Measurements from ENCODE around the gene IL1RAPL1.

- TF ChIP-seq CTCF (conservative IDR thresholded peaks at IDR 0.05 in 1 of 2, IDR thresholded peaks at IDR 0.05 in 1 of 2; ENCODE audit: extremely low read depth in 1 of 2, insufficient read depth in 1 of 2, low read depth in 1 of 2, low read length in 2 of 2) (no peak), EZH2 (IDR thresholded peaks at IDR 0.05; ENCODE audit: borderline replicate concordance, low read length) (no peak)
Measured at GRCh38 chrX:29215251-29215650, 628.0 kb downstream of the IL1RAPL1 start.

All from mammary epithelial cell (primary cell).